Measurements from ENCODE around the gene NELL1. TPM values are rescaled to one million over a fixed set of nuclear protein-coding genes. Genes with fewer than 3 reads are reported as not detected.

Gene NELL1
- polyA plus RNA-seq, 1 experiment: not detected

DNA sequence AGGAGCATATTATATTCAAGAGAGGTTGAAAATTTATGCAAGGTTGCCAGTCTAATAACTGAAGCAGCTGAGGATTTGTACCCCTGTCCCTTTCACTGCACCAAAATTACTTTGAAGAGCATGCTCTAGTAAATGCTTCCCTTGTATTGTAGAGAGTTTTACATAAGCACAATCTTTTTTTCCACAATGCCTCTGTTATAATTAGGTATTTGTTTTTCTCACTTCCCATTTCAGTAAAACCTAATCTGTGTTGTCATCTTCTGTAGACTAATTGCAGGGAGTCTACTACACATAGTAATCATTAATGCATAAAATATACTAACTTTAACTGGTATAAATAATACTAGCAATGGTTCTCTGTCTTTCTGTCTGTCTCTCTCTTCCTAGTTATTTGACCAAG lies 805.1 kb downstream of the NELL1 start:
- DNase-seq (ENCODE audit: low read depth, low spot score): no peak
- ChIA-PET CTCF (no interaction called here), POLR2A (no interaction called here)
- Histone ChIP-seq H3K27me3 (ENCODE audit: control insufficient read depth, insufficient read depth, low read length) (no peaks in the 10 kb centered on the region), H3K9me3 (ENCODE audit: control insufficient read depth, insufficient read depth, low read length) (peaks cover 7% of the 10 kb centered on the region; the same call in 1 of the 2 replicates), H3K27ac (ENCODE audit: low read depth, low read length) (no peak overlapping the region), H3K4me3 (ENCODE audit: low read depth, low read length) (no peak overlapping the region)
- TF ChIP-seq, protein P1, sequence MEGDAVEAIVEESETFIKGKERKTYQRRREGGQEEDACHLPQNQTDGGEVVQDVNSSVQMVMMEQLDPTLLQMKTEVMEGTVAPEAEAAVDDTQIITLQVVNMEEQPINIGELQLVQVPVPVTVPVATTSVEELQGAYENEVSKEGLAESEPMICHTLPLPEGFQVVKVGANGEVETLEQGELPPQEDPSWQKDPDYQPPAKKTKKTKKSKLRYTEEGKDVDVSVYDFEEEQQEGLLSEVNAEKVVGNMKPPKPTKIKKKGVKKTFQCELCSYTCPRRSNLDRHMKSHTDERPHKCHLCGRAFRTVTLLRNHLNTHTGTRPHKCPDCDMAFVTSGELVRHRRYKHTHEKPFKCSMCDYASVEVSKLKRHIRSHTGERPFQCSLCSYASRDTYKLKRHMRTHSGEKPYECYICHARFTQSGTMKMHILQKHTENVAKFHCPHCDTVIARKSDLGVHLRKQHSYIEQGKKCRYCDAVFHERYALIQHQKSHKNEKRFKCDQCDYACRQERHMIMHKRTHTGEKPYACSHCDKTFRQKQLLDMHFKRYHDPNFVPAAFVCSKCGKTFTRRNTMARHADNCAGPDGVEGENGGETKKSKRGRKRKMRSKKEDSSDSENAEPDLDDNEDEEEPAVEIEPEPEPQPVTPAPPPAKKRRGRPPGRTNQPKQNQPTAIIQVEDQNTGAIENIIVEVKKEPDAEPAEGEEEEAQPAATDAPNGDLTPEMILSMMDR (IDR thresholded peaks at IDR 0.05; ENCODE audit: low read depth, low read length): no peak

DNA sequence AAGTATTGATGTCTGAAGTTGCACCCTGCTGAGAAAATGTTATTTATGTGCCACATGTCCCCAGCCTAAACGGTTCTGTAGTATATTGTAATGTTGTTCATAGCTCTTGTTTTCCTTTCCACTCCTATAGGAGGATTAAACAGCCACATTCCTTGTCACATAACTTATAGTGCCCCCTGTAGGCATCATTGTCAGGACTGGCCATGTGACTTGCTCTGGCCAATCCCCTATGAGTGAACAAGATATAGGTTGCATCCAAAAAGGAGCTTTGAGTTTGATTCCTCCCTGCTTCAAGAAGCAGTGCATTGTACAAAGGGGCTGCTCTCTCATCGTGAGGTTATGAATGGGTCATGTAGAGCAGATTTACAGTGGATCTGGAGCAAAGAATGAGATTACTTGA lies 805.9 kb downstream of the NELL1 start:
- Histone ChIP-seq H3K27ac (ENCODE audit: low read depth, low read length) (no peak overlapping the region), H3K27me3 (ENCODE audit: control insufficient read depth, insufficient read depth, low read length) (no peaks in the 10 kb centered on the region), H3K9me3 (ENCODE audit: control insufficient read depth, insufficient read depth, low read length) (peaks cover 7% of the 10 kb centered on the region; the same call in 1 of the 2 replicates), H3K4me3 (ENCODE audit: low read depth, low read length) (no peak overlapping the region)
- TF ChIP-seq, protein P1 (IDR thresholded peaks at IDR 0.05; ENCODE audit: low read depth, low read length): no peak
- ChIA-PET CTCF (no interaction called here), POLR2A (no interaction called here)
- no peak for DNase-seq (ENCODE audit: low read depth, low spot score)

DNA sequence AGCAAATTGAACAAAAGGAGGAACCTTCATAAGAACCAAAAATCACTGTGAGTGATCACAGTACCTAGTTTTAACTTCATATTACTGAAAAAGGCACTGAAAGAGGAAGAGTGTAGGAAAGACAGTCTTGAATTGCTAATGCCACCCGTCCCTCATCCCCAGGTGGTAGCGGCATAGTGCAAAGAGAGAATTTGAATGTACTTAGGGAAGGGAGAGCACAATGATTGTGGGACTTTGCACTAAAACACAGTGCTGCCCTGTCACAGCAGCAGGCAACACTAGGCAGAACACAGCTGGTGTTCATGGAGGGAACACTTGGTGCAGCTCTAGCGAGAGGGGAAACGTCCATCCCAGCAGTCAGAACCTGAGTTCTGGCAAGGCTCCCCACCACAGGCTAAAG lies 807.2 kb downstream of the NELL1 start:
- Histone ChIP-seq H3K27me3 (ENCODE audit: control insufficient read depth, insufficient read depth, low read length) (no peaks in the 10 kb centered on the region), H3K4me3 (ENCODE audit: low read depth, low read length) (no peak overlapping the region), H3K9me3 (ENCODE audit: control insufficient read depth, insufficient read depth, low read length) (peaks cover 7% of the 10 kb centered on the region; the same call in 1 of the 2 replicates), H3K27ac (ENCODE audit: low read depth, low read length) (no peak overlapping the region)
- ChIA-PET POLR2A (no interaction called here), CTCF (no interaction called here)
- no peak for DNase-seq (ENCODE audit: low read depth, low spot score)
- TF ChIP-seq, protein P1 (IDR thresholded peaks at IDR 0.05; ENCODE audit: low read depth, low read length): no peak

DNA sequence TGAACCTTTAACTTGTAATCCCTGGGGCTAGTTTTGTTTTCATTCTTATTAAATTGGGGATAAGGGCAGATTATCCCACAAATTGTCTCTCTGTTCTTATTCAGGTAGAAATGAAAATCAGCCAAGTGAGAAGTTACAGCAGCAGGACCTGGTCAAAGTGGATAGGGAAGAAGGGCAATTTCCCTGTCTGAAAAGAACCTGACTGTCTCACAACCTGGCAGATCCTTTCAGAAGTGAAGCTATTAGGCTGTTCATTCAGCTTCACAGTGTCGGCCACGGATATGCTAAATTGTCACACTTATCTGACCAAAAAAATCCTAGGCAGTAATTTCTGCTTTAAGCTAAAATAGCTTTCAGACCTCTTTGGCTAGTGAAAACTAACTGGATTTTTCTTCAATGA lies 810.9 kb downstream of the NELL1 start:
- Histone ChIP-seq H3K27ac (ENCODE audit: low read depth, low read length) (no peak overlapping the region), H3K27me3 (ENCODE audit: control insufficient read depth, insufficient read depth, low read length) (no peaks in the 10 kb centered on the region), H3K9me3 (ENCODE audit: control insufficient read depth, insufficient read depth, low read length) (peaks cover 13% of the 10 kb centered on the region; the same call in 1 of the 2 replicates), H3K4me3 (ENCODE audit: low read depth, low read length) (no peak overlapping the region)
- DNase-seq (ENCODE audit: low read depth, low spot score): no peak
- TF ChIP-seq, protein P1 (IDR thresholded peaks at IDR 0.05; ENCODE audit: low read depth, low read length): no peak
- ChIA-PET POLR2A (no interaction called here), CTCF (no interaction called here)

DNA sequence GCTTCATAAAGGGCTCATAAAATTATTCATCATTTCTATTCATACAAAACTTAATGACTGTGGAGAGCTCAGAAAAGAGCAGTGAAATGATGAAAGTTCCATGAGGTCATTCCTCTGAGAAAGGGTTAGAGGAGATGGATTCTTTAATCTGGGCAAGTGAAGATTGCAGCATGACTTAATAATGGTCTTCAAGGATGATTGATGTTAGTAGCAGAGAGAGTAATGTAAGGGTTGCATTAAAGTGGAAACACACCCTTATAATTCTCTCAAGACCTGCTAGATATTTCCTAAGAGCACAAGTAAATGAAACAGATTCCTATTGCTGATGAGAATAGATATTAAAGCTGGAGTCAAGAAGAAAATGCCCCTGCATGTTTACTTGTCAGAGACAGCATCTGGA lies 811.9 kb downstream of the NELL1 start:
- Histone ChIP-seq H3K4me3 (ENCODE audit: low read depth, low read length) (no peak overlapping the region), H3K27me3 (ENCODE audit: control insufficient read depth, insufficient read depth, low read length) (no peaks in the 10 kb centered on the region), H3K27ac (ENCODE audit: low read depth, low read length) (no peak overlapping the region), H3K9me3 (ENCODE audit: control insufficient read depth, insufficient read depth, low read length) (peaks cover 21% of the 10 kb centered on the region)
- ChIA-PET POLR2A (no interaction called here), CTCF (no interaction called here)
- no peak for DNase-seq (ENCODE audit: low read depth, low spot score)
- TF ChIP-seq, protein P1 (IDR thresholded peaks at IDR 0.05; ENCODE audit: low read depth, low read length): no peak
